HAP-1 (cell line): ENCODE measurements around the gene SLC15A4.

Experiments used
- DNase-seq, 2 experiments: peaks; one replicate each; pipeline ENCODE4 v3.0.0-alpha.2; 2016 to 2020; ENCODE audit warnings: low spot score in 2 of 2
- H3K27me3 ChIP-seq: fragments of 250-450 bp; sonication (Bioruptor Pico); 2 replicates; pipeline ENCODE4 v1.5.1; 2020; ENCODE audit warnings: low read depth, mild to moderate bottlenecking, moderate library complexity
- H3K36me3 ChIP-seq: fragments of 250-450 bp; sonication (Bioruptor Pico); replicated peaks from 2 replicates; pipeline ENCODE4 v1.5.1; 2020; ENCODE audit warnings: mild to moderate bottlenecking
- H3K4me1 ChIP-seq: fragments of 250-450 bp; sonication (Bioruptor Pico); 2 replicates; pipeline ENCODE4 v1.5.1; 2020; ENCODE audit warnings: mild to moderate bottlenecking
- H3K4me3 ChIP-seq: fragments of 250-450 bp; sonication (Bioruptor Pico); 2 replicates; pipeline ENCODE4 v1.5.1; 2020; ENCODE audit warnings: mild to moderate bottlenecking, moderate library complexity
- H3K9me3 ChIP-seq: fragments of 250-450 bp; sonication (Bioruptor Pico); 2 replicates; pipeline ENCODE4 v1.5.1; 2020; ENCODE audit warnings: mild to moderate bottlenecking, moderate library complexity
- in situ Hi-C: fragments of 300-500 bp; cut with MboI; formaldehyde crosslinking; loops from 3 replicates; pipeline ENCODE4 v1.14.3; 2020; ENCODE audit warnings: low sequenced_read_pairs, inconsistent platforms, mixed read lengths

The SLC15A4 gene

GRCh38 chr12:128823916-128824839 is at the start of gene SLC15A4:
Gene SLC15A4, minus strand, starts transcription at chr12:128823958. Its CDS starts 15 bp downstream, at chr12:128823943.
- in situ Hi-C loops = no loop called here

GRCh38 chr12:128872303-128872702 is 48.5 kb upstream of the SLC15A4 start:
- Histone ChIP-seq H3K27me3 (no peaks in the 10 kb centered on the region), H3K4me1 (no peaks in the 10 kb centered on the region), H3K36me3 (no peaks in the 10 kb centered on the region), H3K9me3 (no peaks in the 10 kb centered on the region), H3K4me3 (no peak overlapping the region)
- in situ Hi-C loops = no loop called here
- no peak for DNase-seq

More at GRCh38 chr12:128823916-128824839, at the start of gene SLC15A4:
- Histone ChIP-seq H3K4me1 (no peaks in the 10 kb centered on the region), H3K4me3 (peak within 1 kb of the TSS; percentile 75), H3K27me3 (no peaks in the 10 kb centered on the region), H3K36me3 (peaks cover 17% of the 10 kb centered on the region), H3K9me3 (no peaks in the 10 kb centered on the region)
- DNase-seq = peak; percentile 89 to 96

GRCh38 chr12:128871516-128871892 is 47.7 kb upstream of the SLC15A4 start:
- no peaks in the 10 kb centered on the region for H3K4me1 ChIP-seq
- no peaks in the 10 kb centered on the region for H3K27me3 ChIP-seq
- H3K4me3 ChIP-seq = no peak overlapping the region
- no peak for DNase-seq
- no peaks in the 10 kb centered on the region for H3K9me3 ChIP-seq
- in situ Hi-C loops = no loop called here
- no peaks in the 10 kb centered on the region for H3K36me3 ChIP-seq

- Histone ChIP-seq H3K36me3 (no peaks in the 10 kb centered on the region), H3K9me3 (no peaks in the 10 kb centered on the region), H3K4me3 (no peak overlapping the region), H3K27me3 (no peaks in the 10 kb centered on the region), H3K4me1 (no peaks in the 10 kb centered on the region)
- no peak for DNase-seq
- in situ Hi-C loops = no loop called here
These were observed 43.7 kb upstream of the SLC15A4 start for GRCh38 chr12:128867466-128867865.

- no peak for DNase-seq
- Histone ChIP-seq H3K9me3 (no peaks in the 10 kb centered on the region), H3K4me1 (no peaks in the 10 kb centered on the region), H3K36me3 (no peaks in the 10 kb centered on the region), H3K27me3 (no peaks in the 10 kb centered on the region), H3K4me3 (no peak overlapping the region)
- in situ Hi-C loops = no loop called here
These were observed 40.9 kb upstream of the SLC15A4 start for GRCh38 chr12:128864516-128865186.

GRCh38 chr12:128863957-128864356 is 40.2 kb upstream of the SLC15A4 start:
- in situ Hi-C loops = no loop called here
- DNase-seq = no peak
- H3K4me3 ChIP-seq = no peak overlapping the region
- no peaks in the 10 kb centered on the region for H3K27me3 ChIP-seq
- H3K36me3 ChIP-seq = no peaks in the 10 kb centered on the region
- no peaks in the 10 kb centered on the region for H3K4me1 ChIP-seq
- no peaks in the 10 kb centered on the region for H3K9me3 ChIP-seq

GRCh38 chr12:128861226-128862016 is 37.7 kb upstream of the SLC15A4 start:
- in situ Hi-C loops = no loop called here
- no peaks in the 10 kb centered on the region for H3K4me1 ChIP-seq

GRCh38 chr12:128859311-128859710 is 35.6 kb upstream of the SLC15A4 start:
- DNase-seq = no peak
- Histone ChIP-seq H3K27me3 (no peaks in the 10 kb centered on the region), H3K4me1 (no peaks in the 10 kb centered on the region), H3K4me3 (no peak overlapping the region), H3K9me3 (no peaks in the 10 kb centered on the region), H3K36me3 (no peaks in the 10 kb centered on the region)
- in situ Hi-C loops = no loop called here

More at GRCh38 chr12:128861226-128862016, 37.7 kb upstream of the SLC15A4 start:
- H3K4me3 ChIP-seq = no peak overlapping the region
- H3K27me3 ChIP-seq = no peaks in the 10 kb centered on the region
- H3K36me3 ChIP-seq = no peaks in the 10 kb centered on the region
- DNase-seq = no peak
- no peaks in the 10 kb centered on the region for H3K9me3 ChIP-seq

GRCh38 chr12:128857133-128857763 is 33.5 kb upstream of the SLC15A4 start:
- Histone ChIP-seq H3K27me3 (no peaks in the 10 kb centered on the region), H3K36me3 (no peaks in the 10 kb centered on the region), H3K9me3 (no peaks in the 10 kb centered on the region), H3K4me1 (no peaks in the 10 kb centered on the region), H3K4me3 (no peak overlapping the region)
- in situ Hi-C loops = no loop called here
- DNase-seq = no peak

- no peaks in the 10 kb centered on the region for H3K27me3 ChIP-seq
- in situ Hi-C loops = no loop called here
- no peak overlapping the region for H3K4me3 ChIP-seq
These were observed 33.0 kb upstream of the SLC15A4 start for GRCh38 chr12:128856791-128857078.

GRCh38 chr12:128856035-128856790 is 32.5 kb upstream of the SLC15A4 start:
- Histone ChIP-seq H3K4me1 (no peaks in the 10 kb centered on the region), H3K9me3 (no peaks in the 10 kb centered on the region), H3K4me3 (no peak overlapping the region), H3K36me3 (no peaks in the 10 kb centered on the region), H3K27me3 (no peaks in the 10 kb centered on the region)
- in situ Hi-C loops = no loop called here
- no peak for DNase-seq

More at GRCh38 chr12:128856791-128857078, 33.0 kb upstream of the SLC15A4 start:
- Histone ChIP-seq H3K9me3 (no peaks in the 10 kb centered on the region), H3K36me3 (no peaks in the 10 kb centered on the region), H3K4me1 (no peaks in the 10 kb centered on the region)
- DNase-seq = no peak

GRCh38 chr12:128853600-128854197 is 29.9 kb upstream of the SLC15A4 start:
- in situ Hi-C loops = no loop called here
- H3K4me3 ChIP-seq = no peak overlapping the region
- H3K4me1 ChIP-seq = no peaks in the 10 kb centered on the region
- H3K9me3 ChIP-seq = no peaks in the 10 kb centered on the region
- no peaks in the 10 kb centered on the region for H3K36me3 ChIP-seq
- H3K27me3 ChIP-seq = no peaks in the 10 kb centered on the region
- DNase-seq = no peak
